ENCODE results near the gene CFAP61.
"Not testable (repeated sequence)": the region's sequence is repeated elsewhere in the genome, so short reads cannot be mapped to it uniquely, and the experiment has no call there.

CFAP61 gene

GRCh38 chr20:20338133-20338730, 285.9 kb downstream of the CFAP61 start:
- DNase-seq: no peak

GRCh38 chr20:20340443-20340842, 288.1 kb downstream of the CFAP61 start:
- DNase-seq: no peak

- no peak for DNase-seq
These were observed 289.0 kb downstream of the CFAP61 start for GRCh38 chr20:20341371-20341770.

GRCh38 chr20:20342066-20342465, 289.7 kb downstream of the CFAP61 start:
- DNase-seq: no peak

- no peak for DNase-seq
These were observed 291.6 kb downstream of the CFAP61 start for GRCh38 chr20:20343932-20344331.

GRCh38 chr20:20344476-20344875, 292.1 kb downstream of the CFAP61 start:
- DNase-seq: no peak

- DNase-seq: no peak
These were observed 301.2 kb downstream of the CFAP61 start for GRCh38 chr20:20353576-20353975.

GRCh38 chr20:20355503-20355902, 303.2 kb downstream of the CFAP61 start:
- DNase-seq: not testable (repeated sequence)

- DNase-seq: no peak
These were observed 306.5 kb downstream of the CFAP61 start for GRCh38 chr20:20358801-20359200.

GRCh38 chr20:20359628-20360027, 307.3 kb downstream of the CFAP61 start:
- DNase-seq: no peak

- peak; percentile 72 for DNase-seq
These were observed 308.1 kb downstream of the CFAP61 start for GRCh38 chr20:20360464-20360863.

GRCh38 chr20:20362774-20363433, 310.6 kb downstream of the CFAP61 start:
- peak; percentile 91 for DNase-seq

GRCh38 chr20:20363434-20363798, 311.1 kb downstream of the CFAP61 start:
- peak; percentile 75 for DNase-seq

- peak; percentile 91 for DNase-seq
These were observed 311.7 kb downstream of the CFAP61 start for GRCh38 chr20:20363799-20364592.

GRCh38 chr20:20364593-20365479, 312.5 kb downstream of the CFAP61 start:
- no peak for DNase-seq

- peak; percentile 53 for DNase-seq
These were observed 313.3 kb downstream of the CFAP61 start for GRCh38 chr20:20365480-20366161.

- peak; percentile 43 for DNase-seq
These were observed 314.2 kb downstream of the CFAP61 start for GRCh38 chr20:20366551-20366875.

GRCh38 chr20:20366876-20367574, 314.7 kb downstream of the CFAP61 start:
- DNase-seq: no peak

- DNase-seq: peak; percentile 92
These were observed 315.5 kb downstream of the CFAP61 start, which contains the start of gene INSM1 for GRCh38 chr20:20367575-20368417. INSM1 (plus strand) TSS chr20:20368104; CDS start chr20:20368268, 164 bp downstream.

GRCh38 chr20:20368418-20369249, 316.3 kb downstream of the CFAP61 start:
- DNase-seq: no peak
